ENCODE results near the gene RIMS4.

DNA sequence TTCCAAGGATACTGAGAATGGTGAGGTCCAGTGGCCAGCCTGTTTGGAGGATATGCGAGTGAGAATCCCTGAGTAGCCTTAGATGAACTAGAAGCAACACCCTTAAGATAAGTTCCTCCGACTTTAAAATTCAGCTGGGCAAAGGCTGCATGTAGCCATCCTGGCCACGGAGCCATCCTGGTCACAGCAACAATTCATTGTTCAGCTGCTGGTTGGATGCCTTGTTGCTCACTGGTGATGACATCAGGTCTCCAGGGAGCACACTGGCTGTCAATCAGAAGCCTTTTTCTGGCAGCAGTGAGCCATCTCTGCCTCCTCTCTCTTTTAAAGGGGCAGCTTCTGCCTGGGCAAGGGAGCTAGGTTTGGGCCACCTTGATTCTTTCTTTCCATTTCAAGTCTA lies 22.4 kb upstream of the RIMS4 start:
- TF ChIP-seq, protein P1, sequence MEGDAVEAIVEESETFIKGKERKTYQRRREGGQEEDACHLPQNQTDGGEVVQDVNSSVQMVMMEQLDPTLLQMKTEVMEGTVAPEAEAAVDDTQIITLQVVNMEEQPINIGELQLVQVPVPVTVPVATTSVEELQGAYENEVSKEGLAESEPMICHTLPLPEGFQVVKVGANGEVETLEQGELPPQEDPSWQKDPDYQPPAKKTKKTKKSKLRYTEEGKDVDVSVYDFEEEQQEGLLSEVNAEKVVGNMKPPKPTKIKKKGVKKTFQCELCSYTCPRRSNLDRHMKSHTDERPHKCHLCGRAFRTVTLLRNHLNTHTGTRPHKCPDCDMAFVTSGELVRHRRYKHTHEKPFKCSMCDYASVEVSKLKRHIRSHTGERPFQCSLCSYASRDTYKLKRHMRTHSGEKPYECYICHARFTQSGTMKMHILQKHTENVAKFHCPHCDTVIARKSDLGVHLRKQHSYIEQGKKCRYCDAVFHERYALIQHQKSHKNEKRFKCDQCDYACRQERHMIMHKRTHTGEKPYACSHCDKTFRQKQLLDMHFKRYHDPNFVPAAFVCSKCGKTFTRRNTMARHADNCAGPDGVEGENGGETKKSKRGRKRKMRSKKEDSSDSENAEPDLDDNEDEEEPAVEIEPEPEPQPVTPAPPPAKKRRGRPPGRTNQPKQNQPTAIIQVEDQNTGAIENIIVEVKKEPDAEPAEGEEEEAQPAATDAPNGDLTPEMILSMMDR (IDR thresholded peaks at IDR 0.05; ENCODE audit: insufficient read depth, low read length) = no peak
- no peak for TF ChIP-seq POLR2AphosphoS5 (IDR thresholded peaks at IDR 0.05; ENCODE audit: low read depth)

Measured in HL-60 (cell line).